DMS153 treated with DMSO at 0.1 percent for 48 hours (cell line): ENCODE results near the gene LRRC8D.
A peak's percentile ranks its signal among the peaks of the same experiment; 100 is the strongest.

Experiments used
- DNase-seq: peaks from one replicate; lab custom pipeline; 2025; ENCODE audit not compliant: unreplicated experiment; lab: John Stamatoyannopoulos, UW

LRRC8D gene

GRCh38 chr1:89806616-89807015 is 14.2 kb upstream of the LRRC8D start:
- no peak for DNase-seq

GRCh38 chr1:89807503-89807902 is 13.3 kb upstream of the LRRC8D start:
- DNase-seq, result no peak

GRCh38 chr1:89807983-89808382 is 12.8 kb upstream of the LRRC8D start:
- no peak for DNase-seq

- no peak for DNase-seq
Observed at GRCh38 chr1:89808441-89809117, 12.3 kb upstream of the LRRC8D start.

GRCh38 chr1:89809556-89809955 is 11.3 kb upstream of the LRRC8D start:
- DNase-seq, result no peak

GRCh38 chr1:89810302-89810701 is 10.5 kb upstream of the LRRC8D start:
- no peak for DNase-seq

GRCh38 chr1:89810880-89811279 is 10.0 kb upstream of the LRRC8D start:
- peak; percentile 3 for DNase-seq

GRCh38 chr1:89812992-89813391 is 7.8 kb upstream of the LRRC8D start:
- no peak for DNase-seq

GRCh38 chr1:89815040-89815439 is 5.8 kb upstream of the LRRC8D start:
- no peak for DNase-seq

- DNase-seq, result no peak
Observed at GRCh38 chr1:89815611-89816010, 5.2 kb upstream of the LRRC8D start.

- no peak for DNase-seq
Observed at GRCh38 chr1:89816366-89816765, 4.5 kb upstream of the LRRC8D start.

GRCh38 chr1:89821322-89822108 is 683 bp downstream of the LRRC8D start:
- DNase-seq, result peak; percentile 67

- no peak for DNase-seq
Observed at GRCh38 chr1:89822109-89822962, 1.5 kb downstream of the LRRC8D start.

- no peak for DNase-seq
Observed at GRCh38 chr1:89822999-89823628, 2.3 kb downstream of the LRRC8D start.

GRCh38 chr1:89823679-89824292 is 3.0 kb downstream of the LRRC8D start:
- no peak for DNase-seq

GRCh38 chr1:89826594-89826993 is 5.8 kb downstream of the LRRC8D start:
- no peak for DNase-seq

- DNase-seq, result no peak
Observed at GRCh38 chr1:89827330-89827729, 6.5 kb downstream of the LRRC8D start.

- DNase-seq, result no peak
Observed at GRCh38 chr1:89827902-89828301, 7.1 kb downstream of the LRRC8D start.

GRCh38 chr1:89829186-89829585 is 8.4 kb downstream of the LRRC8D start:
- DNase-seq, result no peak

- no peak for DNase-seq
Observed at GRCh38 chr1:89831462-89832120, 10.8 kb downstream of the LRRC8D start.
